Esophagus squamous epithelium (tissue), 4 donors: Measurements from ENCODE around the gene NHS.

ENCODE experiments used
- POLR2A ChIP-seq, 4 donors: fragments of 450-650 bp; IDR thresholded peaks; one replicate each; pipeline ENCODE4 v1.6.1; 2017; ENCODE audit warnings: antibody characterized with exemption in 4 of 4, mild to moderate bottlenecking in 4 of 4, moderate library complexity in 3 of 4
- TF ChIP-seq, protein P1 (sequence below), 6 experiments: fragments of 450-650 bp in 4 of 6; fragments of 200-600 bp in 2 of 6; sonication (generic) in 2 of 6; IDR thresholded peaks; one replicate each; pipeline ENCODE4 v1.5.1; 2016 to 2019; ENCODE audit warnings: antibody characterized with exemption in 6 of 6, mild to moderate bottlenecking in 4 of 6, moderate library complexity in 4 of 6

DNA sequence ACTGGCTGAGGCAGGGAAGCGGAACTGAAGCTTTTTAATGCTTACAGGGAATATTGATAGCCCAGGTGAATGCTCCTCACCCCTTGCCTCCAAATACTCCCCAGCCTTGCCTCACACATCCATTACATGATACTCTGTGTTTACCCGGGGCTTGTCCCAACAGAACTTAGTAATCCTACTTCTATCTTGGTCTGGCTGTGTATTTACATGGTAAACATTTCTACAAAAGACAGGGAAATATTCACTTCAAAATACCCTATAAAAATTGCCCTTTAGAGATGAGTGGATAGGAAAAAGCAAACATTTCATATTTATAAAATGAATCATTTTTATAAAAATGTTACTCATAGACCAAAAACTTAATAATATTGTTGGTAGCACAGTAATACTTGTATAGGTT is 120.1 kb downstream of the NHS start:
- no peak for TF ChIP-seq POLR2A (IDR thresholded peaks at IDR 0.05)
- TF ChIP-seq, protein P1, sequence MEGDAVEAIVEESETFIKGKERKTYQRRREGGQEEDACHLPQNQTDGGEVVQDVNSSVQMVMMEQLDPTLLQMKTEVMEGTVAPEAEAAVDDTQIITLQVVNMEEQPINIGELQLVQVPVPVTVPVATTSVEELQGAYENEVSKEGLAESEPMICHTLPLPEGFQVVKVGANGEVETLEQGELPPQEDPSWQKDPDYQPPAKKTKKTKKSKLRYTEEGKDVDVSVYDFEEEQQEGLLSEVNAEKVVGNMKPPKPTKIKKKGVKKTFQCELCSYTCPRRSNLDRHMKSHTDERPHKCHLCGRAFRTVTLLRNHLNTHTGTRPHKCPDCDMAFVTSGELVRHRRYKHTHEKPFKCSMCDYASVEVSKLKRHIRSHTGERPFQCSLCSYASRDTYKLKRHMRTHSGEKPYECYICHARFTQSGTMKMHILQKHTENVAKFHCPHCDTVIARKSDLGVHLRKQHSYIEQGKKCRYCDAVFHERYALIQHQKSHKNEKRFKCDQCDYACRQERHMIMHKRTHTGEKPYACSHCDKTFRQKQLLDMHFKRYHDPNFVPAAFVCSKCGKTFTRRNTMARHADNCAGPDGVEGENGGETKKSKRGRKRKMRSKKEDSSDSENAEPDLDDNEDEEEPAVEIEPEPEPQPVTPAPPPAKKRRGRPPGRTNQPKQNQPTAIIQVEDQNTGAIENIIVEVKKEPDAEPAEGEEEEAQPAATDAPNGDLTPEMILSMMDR (IDR thresholded peaks at IDR 0.05): no peak
